ENCODE measurements around the gene SERTAD4.

- TF ChIP-seq EP300 (IDR thresholded peaks at IDR 0.05; ENCODE audit: low read depth) = no peak
- no peak for TF ChIP-seq POLR2A (IDR thresholded peaks at IDR 0.05)
- TF ChIP-seq CTCF (IDR thresholded peaks at IDR 0.05) = no peak
- TF ChIP-seq POLR2AphosphoS5 (IDR thresholded peaks at IDR 0.05) = no peak
These were observed 62.6 kb downstream of the SERTAD4 start for GRCh38 chr1:210294999-210295745.
